ENCODE results near the gene NMNAT3. TPM values are rescaled to one million over a fixed set of nuclear protein-coding genes. Genes with fewer than 3 reads are reported as not detected.

The NMNAT3 gene
- total RNA-seq, 2 experiments from 2014 or later, result 0.15 TPM; not detected in 1

DNA sequence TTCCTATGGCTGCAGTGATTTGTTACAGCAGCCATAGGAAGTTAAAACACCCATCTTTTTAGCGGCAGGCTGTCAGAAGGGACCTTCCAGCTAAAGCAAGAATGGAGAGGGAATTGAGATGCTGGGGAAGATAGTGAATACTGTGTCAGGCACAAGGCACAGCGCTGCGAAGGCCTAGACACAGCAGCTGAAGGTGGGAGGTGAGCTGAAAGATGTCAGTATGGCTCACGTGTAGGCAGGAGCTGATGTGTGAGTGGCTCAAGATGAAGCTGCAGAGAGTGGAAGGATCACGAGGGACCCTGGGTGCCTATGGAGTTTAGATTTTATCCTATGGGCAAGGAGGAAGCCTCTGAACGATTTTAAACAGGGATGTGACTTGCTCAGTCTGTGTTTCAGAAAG is 44.3 kb downstream of the NMNAT3 start:
- DNase-seq (ENCODE audit: low spot score), result no peak
- TF ChIP-seq EZH2phosphoT487 (IDR thresholded peaks at IDR 0.05; ENCODE audit: borderline replicate concordance, low read depth, low read length), result no peak
- Histone ChIP-seq H3K27ac (ENCODE audit: low read depth, low read length, poor library complexity, severe bottlenecking) (no peak overlapping the region), H2AFZ (ENCODE audit: low read length) (no peak overlapping the region), H3K4me2 (ENCODE audit: low read length) (no peak overlapping the region), H3K9me2 (ENCODE audit: insufficient read depth, low read length) (no peaks in the 10 kb centered on the region), H3K79me2 (ENCODE audit: insufficient read depth, low read depth, low read length) (no peaks in the 10 kb centered on the region), H3K36me3 (ENCODE audit: insufficient read depth, low read length) (no peaks in the 10 kb centered on the region), H4K20me1 (ENCODE audit: insufficient read depth, low read length) (no peaks in the 10 kb centered on the region), H3K9me3 (ENCODE audit: low read length) (no peaks in the 10 kb centered on the region), H3K4me1 (ENCODE audit: insufficient read depth, low read length, poor library complexity, severe bottlenecking) (no peaks in the 10 kb centered on the region), H3K4me3 (ENCODE audit: low read depth, low read length, poor library complexity, severe bottlenecking) (no peak overlapping the region)
- CTCF ChIA-PET (ENCODE audit: unreplicated experiment), result no interaction called here
- no TSS peak for BruUV-seq (replicated peaks)
- POLR2A ChIA-PET, result no interaction called here
- intact Hi-C loops (cut with micrococcal nuclease; ENCODE audit: unreplicated experiment), result no loop called here

DNA sequence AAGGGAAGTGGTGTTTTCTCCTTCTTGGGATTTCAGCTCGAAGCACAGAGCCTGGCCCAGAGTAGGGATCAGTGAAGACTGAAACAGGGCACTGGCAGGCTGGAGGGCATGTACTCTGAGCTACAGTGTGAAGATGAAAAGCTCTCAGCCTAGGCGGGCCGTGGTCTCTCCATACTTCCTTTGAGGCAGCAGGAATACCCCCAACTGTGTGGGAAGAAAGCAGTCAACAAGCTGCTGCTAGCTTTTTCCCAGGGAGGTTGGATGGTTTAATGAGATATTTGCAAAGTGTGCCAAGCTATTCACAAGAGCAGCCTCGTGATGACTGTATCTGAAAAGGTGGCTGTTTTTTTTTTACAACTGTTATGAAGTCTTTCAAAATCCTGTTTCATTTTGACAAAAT is 47.2 kb downstream of the NMNAT3 start:
- no TSS peak for BruUV-seq (replicated peaks)
- CTCF ChIA-PET (ENCODE audit: unreplicated experiment), result no interaction called here

DNA sequence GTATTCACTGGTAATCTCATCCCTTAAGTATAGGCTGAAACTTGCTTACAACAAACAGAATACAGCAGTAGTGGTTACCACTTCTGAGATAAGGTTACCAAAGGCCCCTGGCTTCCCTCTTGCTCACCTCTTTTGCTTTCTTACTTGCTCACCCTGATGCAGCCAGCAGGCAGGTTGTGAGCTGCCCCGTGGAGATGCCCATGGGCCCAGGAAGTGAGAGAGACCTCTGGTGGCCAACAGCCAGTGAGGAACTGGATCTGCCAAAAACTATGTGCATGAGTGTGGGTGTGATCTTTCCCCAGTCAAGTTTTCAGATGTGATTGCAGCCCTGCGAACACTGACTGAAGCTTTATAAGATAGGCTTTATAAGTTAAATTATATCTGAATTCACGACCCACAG is 48.7 kb downstream of the NMNAT3 start:
- Histone ChIP-seq H3K27ac (ENCODE audit: low read depth, low read length, poor library complexity, severe bottlenecking) (no peak overlapping the region), H4K20me1 (ENCODE audit: insufficient read depth, low read length) (no peaks in the 10 kb centered on the region), H3K4me1 (ENCODE audit: insufficient read depth, low read length, poor library complexity, severe bottlenecking) (no peaks in the 10 kb centered on the region), H3K4me3 (ENCODE audit: low read depth, low read length, poor library complexity, severe bottlenecking) (no peak overlapping the region), H3K9me2 (ENCODE audit: insufficient read depth, low read length) (no peaks in the 10 kb centered on the region), H3K79me2 (ENCODE audit: insufficient read depth, low read depth, low read length) (no peaks in the 10 kb centered on the region), H3K36me3 (ENCODE audit: insufficient read depth, low read length) (no peaks in the 10 kb centered on the region), H2AFZ (ENCODE audit: low read length) (no peak overlapping the region), H3K9me3 (ENCODE audit: low read length) (no peaks in the 10 kb centered on the region), H3K4me2 (ENCODE audit: low read length) (no peak overlapping the region)
- no TSS peak for BruUV-seq (replicated peaks)
- TF ChIP-seq EZH2phosphoT487 (IDR thresholded peaks at IDR 0.05; ENCODE audit: borderline replicate concordance, low read depth, low read length), result no peak
- TF ChIP-seq, protein P1, sequence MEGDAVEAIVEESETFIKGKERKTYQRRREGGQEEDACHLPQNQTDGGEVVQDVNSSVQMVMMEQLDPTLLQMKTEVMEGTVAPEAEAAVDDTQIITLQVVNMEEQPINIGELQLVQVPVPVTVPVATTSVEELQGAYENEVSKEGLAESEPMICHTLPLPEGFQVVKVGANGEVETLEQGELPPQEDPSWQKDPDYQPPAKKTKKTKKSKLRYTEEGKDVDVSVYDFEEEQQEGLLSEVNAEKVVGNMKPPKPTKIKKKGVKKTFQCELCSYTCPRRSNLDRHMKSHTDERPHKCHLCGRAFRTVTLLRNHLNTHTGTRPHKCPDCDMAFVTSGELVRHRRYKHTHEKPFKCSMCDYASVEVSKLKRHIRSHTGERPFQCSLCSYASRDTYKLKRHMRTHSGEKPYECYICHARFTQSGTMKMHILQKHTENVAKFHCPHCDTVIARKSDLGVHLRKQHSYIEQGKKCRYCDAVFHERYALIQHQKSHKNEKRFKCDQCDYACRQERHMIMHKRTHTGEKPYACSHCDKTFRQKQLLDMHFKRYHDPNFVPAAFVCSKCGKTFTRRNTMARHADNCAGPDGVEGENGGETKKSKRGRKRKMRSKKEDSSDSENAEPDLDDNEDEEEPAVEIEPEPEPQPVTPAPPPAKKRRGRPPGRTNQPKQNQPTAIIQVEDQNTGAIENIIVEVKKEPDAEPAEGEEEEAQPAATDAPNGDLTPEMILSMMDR (conservative IDR thresholded peaks at IDR 0.05; ENCODE audit: low read length), result peak; percentile 71
- intact Hi-C loops (cut with micrococcal nuclease; ENCODE audit: unreplicated experiment), result loop anchor here (5.0 kb wide), 1 partner anchor 202 kb away; no protein-coding TSS in a partner anchor
- ChIA-PET POLR2A (no interaction called here), CTCF (ENCODE audit: unreplicated experiment) (interaction anchor here (0.9 kb wide), 1 partner anchor 13 kb away, joined by 3 read pairs; no protein-coding TSS in a partner anchor)
- peak; percentile 32 for DNase-seq (ENCODE audit: low spot score)

More for the DNA sequence above, 47.2 kb downstream of the NMNAT3 start:
- no peaks in the 10 kb centered on the region for H3K9me2 ChIP-seq (ENCODE audit: insufficient read depth, low read length)
- H3K79me2 ChIP-seq (ENCODE audit: insufficient read depth, low read depth, low read length), result no peaks in the 10 kb centered on the region
- no peaks in the 10 kb centered on the region for H3K9me3 ChIP-seq (ENCODE audit: low read length)
- DNase-seq (ENCODE audit: low spot score), result no peak
- TF ChIP-seq EZH2phosphoT487 (IDR thresholded peaks at IDR 0.05; ENCODE audit: borderline replicate concordance, low read depth, low read length), result no peak
- TF ChIP-seq, protein P1 (conservative IDR thresholded peaks at IDR 0.05; ENCODE audit: low read length), result no peak
- no peak overlapping the region for H2AFZ ChIP-seq (ENCODE audit: low read length)
- POLR2A ChIA-PET, result interaction anchor here (0.5 kb wide), 1 partner anchor 34 kb away, joined by 3 read pairs; no protein-coding TSS in a partner anchor
- no peak overlapping the region for H3K4me3 ChIP-seq (ENCODE audit: low read depth, low read length, poor library complexity, severe bottlenecking)
- no peaks in the 10 kb centered on the region for H3K36me3 ChIP-seq (ENCODE audit: insufficient read depth, low read length)
- H4K20me1 ChIP-seq (ENCODE audit: insufficient read depth, low read length), result no peaks in the 10 kb centered on the region
- no peak overlapping the region for H3K27ac ChIP-seq (ENCODE audit: low read depth, low read length, poor library complexity, severe bottlenecking)
- intact Hi-C loops (cut with micrococcal nuclease; ENCODE audit: unreplicated experiment), result no loop called here
- no peak overlapping the region for H3K4me2 ChIP-seq (ENCODE audit: low read length)
- no peaks in the 10 kb centered on the region for H3K4me1 ChIP-seq (ENCODE audit: insufficient read depth, low read length, poor library complexity, severe bottlenecking)
